ENCODE data around the gene CTAG1A.

- TF ChIP-seq POLR2A (IDR thresholded peaks at IDR 0.05), result no peak
- TF ChIP-seq, protein P1, sequence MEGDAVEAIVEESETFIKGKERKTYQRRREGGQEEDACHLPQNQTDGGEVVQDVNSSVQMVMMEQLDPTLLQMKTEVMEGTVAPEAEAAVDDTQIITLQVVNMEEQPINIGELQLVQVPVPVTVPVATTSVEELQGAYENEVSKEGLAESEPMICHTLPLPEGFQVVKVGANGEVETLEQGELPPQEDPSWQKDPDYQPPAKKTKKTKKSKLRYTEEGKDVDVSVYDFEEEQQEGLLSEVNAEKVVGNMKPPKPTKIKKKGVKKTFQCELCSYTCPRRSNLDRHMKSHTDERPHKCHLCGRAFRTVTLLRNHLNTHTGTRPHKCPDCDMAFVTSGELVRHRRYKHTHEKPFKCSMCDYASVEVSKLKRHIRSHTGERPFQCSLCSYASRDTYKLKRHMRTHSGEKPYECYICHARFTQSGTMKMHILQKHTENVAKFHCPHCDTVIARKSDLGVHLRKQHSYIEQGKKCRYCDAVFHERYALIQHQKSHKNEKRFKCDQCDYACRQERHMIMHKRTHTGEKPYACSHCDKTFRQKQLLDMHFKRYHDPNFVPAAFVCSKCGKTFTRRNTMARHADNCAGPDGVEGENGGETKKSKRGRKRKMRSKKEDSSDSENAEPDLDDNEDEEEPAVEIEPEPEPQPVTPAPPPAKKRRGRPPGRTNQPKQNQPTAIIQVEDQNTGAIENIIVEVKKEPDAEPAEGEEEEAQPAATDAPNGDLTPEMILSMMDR (IDR thresholded peaks at IDR 0.05 in 4 of 5, conservative IDR thresholded peaks at IDR 0.05 in 1 of 5), result no peak
These were observed 9.6 kb downstream of the CTAG1A start for GRCh38 chrX:154594491-154594890.

All from gastrocnemius medialis (tissue), 4 donors.